Measurements from ENCODE around the gene PGAM2.

Gene PGAM2

GRCh38 chr7:44060948-44061644 lies 4.3 kb downstream of the PGAM2 start:
- Mint-ChIP-seq H3K27ac (peak overlapping the region; percentile 88), H3K27me3 (no peaks in the 10 kb centered on the region), H3K4me1 (peaks cover 61 to 98% of the 10 kb centered on the region in 2 donors), H3K9me3 (no peaks in the 10 kb centered on the region), H3K36me3 (peaks cover 53 to 70% of the 10 kb centered on the region in 2 donors), H3K4me3 (no peak overlapping the region)
- DNase-seq (no peak), ATAC-seq (replicated peaks) (no peak)

GRCh38 chr7:44060091-44060947 lies 5.0 kb downstream of the PGAM2 start:
- peaks cover 53 to 71% of the 10 kb centered on the region in 2 donors for H3K36me3 Mint-ChIP-seq
- ATAC-seq (replicated peaks) (no peak), DNase-seq (no peak)
- H3K9me3 Mint-ChIP-seq: no peaks in the 10 kb centered on the region
- peak overlapping the region in 1 of 2 donors; percentile 19 for H3K4me3 Mint-ChIP-seq
- H3K27ac Mint-ChIP-seq: peak overlapping the region; percentile 81
- no peaks in the 10 kb centered on the region for H3K27me3 Mint-ChIP-seq
- H3K4me1 Mint-ChIP-seq: peaks cover 55 to 98% of the 10 kb centered on the region in 2 donors

DNA sequence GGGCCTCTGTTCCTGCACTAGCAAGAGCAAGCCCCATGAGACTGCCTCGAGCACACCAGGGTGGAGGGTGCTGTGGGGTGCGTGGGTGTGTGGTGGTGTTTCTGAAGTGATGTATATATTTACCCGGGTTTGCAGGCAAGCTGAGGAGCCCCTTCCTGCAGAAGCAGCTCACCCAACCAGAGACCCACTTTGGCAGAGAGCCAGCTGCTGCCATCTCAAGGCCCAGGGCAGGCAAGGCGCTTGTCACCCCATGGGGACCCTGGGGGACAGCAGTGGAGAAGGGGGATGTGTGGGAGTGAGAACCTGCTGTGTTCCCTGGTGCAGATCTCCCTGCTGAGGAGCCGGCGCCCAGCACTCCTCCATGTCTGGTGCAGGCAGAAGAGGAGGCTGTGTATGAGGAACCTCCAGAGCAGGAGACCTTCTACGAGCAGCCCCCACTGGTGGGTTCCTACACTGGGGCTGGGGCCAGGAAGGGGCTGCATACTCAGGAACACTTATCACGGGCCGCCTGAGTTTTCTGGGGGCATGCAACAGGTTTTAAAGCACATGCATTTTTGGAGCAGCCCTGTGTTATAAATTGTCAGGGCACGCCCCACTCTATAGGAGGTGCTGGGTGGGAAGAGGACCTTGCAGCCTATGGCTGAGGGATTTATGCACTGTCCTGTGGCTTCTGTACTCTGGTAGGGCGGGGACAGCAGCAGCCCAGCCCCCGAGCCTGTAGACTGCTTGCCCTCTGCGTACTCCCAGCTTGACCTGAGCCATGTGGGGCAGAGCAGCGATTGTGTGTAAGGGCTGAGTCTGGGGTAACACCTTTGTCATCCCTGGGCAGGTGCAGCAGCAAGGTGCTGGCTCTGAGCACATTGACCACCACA lies 5.9 kb downstream of the PGAM2 start:
- ATAC-seq (replicated peaks): peak; percentile 92 to 93
- Mint-ChIP-seq H3K4me1 (peaks cover 52 to 100% of the 10 kb centered on the region in 2 donors), H3K4me3 (peak overlapping the region; percentile 75 to 80), H3K9me3 (no peaks in the 10 kb centered on the region), H3K27me3 (no peaks in the 10 kb centered on the region), H3K27ac (peak overlapping the region; percentile 99), H3K36me3 (peaks cover 56 to 78% of the 10 kb centered on the region in 2 donors)
- peak; percentile 79 for DNase-seq

- no peaks in the 10 kb centered on the region for H3K9me3 Mint-ChIP-seq
- peak overlapping the region; percentile 75 to 80 for H3K4me3 Mint-ChIP-seq
- peaks cover 49 to 94% of the 10 kb centered on the region in 2 donors for H3K4me1 Mint-ChIP-seq
- peaks cover 59 to 81% of the 10 kb centered on the region in 2 donors for H3K36me3 Mint-ChIP-seq
- ATAC-seq (replicated peaks) (peak; percentile 38 to 44), DNase-seq (no peak)
- no peaks in the 10 kb centered on the region for H3K27me3 Mint-ChIP-seq
- peak overlapping the region; percentile 99 for H3K27ac Mint-ChIP-seq
These were observed 6.6 kb downstream of the PGAM2 start for GRCh38 chr7:44058759-44059218.

- Mint-ChIP-seq H3K4me3 (peak overlapping the region; percentile 75 to 80), H3K27me3 (no peaks in the 10 kb centered on the region), H3K9me3 (no peaks in the 10 kb centered on the region), H3K4me1 (peaks cover 48 to 88% of the 10 kb centered on the region in 2 donors), H3K36me3 (peaks cover 61 to 81% of the 10 kb centered on the region in 2 donors), H3K27ac (peak overlapping the region; percentile 99)
- peak; percentile 44 for DNase-seq
- peak; percentile 62 to 63 for ATAC-seq (replicated peaks)
These were observed 7.3 kb downstream of the PGAM2 start for GRCh38 chr7:44057849-44058758.

- DNase-seq: no peak
- Mint-ChIP-seq H3K27me3 (no peaks in the 10 kb centered on the region), H3K27ac (peak overlapping the region; percentile 99)
These were observed 8.1 kb downstream of the PGAM2 start for GRCh38 chr7:44057181-44057848.

DNA sequence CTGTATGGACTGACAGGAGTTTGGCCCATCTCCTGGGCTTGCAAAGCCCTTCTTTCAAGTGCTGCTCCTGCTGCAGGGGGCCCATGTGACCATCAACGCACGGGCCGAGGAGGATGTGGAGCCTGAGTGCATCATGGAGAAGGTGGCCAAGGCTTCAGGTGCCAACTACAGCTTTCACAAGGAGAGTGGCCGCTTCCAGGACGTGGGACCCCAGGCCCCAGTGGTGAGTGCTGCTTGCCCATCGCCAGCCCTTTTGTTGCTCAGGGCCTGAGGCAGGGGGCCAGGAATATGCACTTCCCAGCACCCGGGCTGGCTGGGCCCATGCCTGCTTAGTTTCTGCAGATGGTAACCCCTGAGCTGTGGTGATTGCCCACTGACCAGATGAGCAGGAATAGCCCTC lies 8.7 kb downstream of the PGAM2 start:
- H3K4me3 Mint-ChIP-seq: no peak overlapping the region
- H3K4me1 Mint-ChIP-seq: peaks cover 51 to 87% of the 10 kb centered on the region in 2 donors
- ATAC-seq (replicated peaks) (no peak), DNase-seq (no peak)
- peak overlapping the region; percentile 56 for H3K27ac Mint-ChIP-seq
- H3K27me3 Mint-ChIP-seq: no peaks in the 10 kb centered on the region
- peaks cover 64 to 81% of the 10 kb centered on the region in 2 donors for H3K36me3 Mint-ChIP-seq
- H3K9me3 Mint-ChIP-seq: no peaks in the 10 kb centered on the region

More at GRCh38 chr7:44057181-44057848, 8.1 kb downstream of the PGAM2 start:
- ATAC-seq (replicated peaks): no peak
- Mint-ChIP-seq H3K9me3 (no peaks in the 10 kb centered on the region), H3K4me1 (peaks cover 49 to 87% of the 10 kb centered on the region in 2 donors), H3K4me3 (peak overlapping the region; percentile 65 to 74), H3K36me3 (peaks cover 65 to 81% of the 10 kb centered on the region in 2 donors)

GRCh38 chr7:44052771-44053365 lies 12.5 kb downstream of the PGAM2 start:
- Mint-ChIP-seq H3K27ac (peak overlapping the region; percentile 3), H3K4me1 (peaks cover 50 to 87% of the 10 kb centered on the region in 2 donors), H3K9me3 (no peaks in the 10 kb centered on the region), H3K27me3 (no peaks in the 10 kb centered on the region), H3K36me3 (peaks cover 52 to 66% of the 10 kb centered on the region in 2 donors), H3K4me3 (no peak overlapping the region)
- no peak for DNase-seq
- peak in 1 of 2 donors; percentile 27 for ATAC-seq (replicated peaks)

DNA sequence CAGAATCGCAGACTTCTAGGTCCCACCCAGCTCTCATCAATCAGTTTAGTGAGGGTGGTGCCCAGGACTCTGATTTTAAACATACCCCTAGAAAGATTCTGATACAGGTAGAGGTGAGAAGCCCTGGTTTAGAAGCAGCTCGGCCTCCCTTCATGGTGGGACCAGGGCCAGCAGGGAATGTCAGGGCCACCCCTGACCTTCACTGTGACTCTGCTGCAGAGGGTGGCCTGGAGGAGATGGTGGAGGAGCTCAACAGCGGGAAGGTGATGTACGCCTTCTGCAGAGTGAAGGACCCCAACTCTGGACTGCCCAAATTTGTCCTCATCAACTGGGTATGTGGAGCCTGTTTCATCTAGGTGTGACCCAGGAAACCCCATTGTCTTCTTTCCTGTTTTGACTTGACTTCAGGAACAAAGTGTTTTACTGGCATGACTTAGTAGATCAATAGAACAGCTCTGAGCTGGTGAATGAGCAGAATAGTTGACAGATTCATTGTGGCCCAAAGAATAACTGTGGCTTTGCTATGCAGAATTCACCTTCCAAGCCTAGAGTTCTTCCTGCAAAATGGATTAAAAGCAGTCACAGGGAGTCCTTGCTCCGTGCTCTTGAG lies 13.7 kb downstream of the PGAM2 start:
- no peak for DNase-seq
- Mint-ChIP-seq H3K9me3 (no peaks in the 10 kb centered on the region), H3K27me3 (no peaks in the 10 kb centered on the region), H3K36me3 (peaks cover 52 to 65% of the 10 kb centered on the region in 2 donors), H3K27ac (peak overlapping the region; percentile 14), H3K4me1 (peaks cover 49 to 87% of the 10 kb centered on the region in 2 donors), H3K4me3 (no peak overlapping the region)
- ATAC-seq (replicated peaks): no peak

DNA sequence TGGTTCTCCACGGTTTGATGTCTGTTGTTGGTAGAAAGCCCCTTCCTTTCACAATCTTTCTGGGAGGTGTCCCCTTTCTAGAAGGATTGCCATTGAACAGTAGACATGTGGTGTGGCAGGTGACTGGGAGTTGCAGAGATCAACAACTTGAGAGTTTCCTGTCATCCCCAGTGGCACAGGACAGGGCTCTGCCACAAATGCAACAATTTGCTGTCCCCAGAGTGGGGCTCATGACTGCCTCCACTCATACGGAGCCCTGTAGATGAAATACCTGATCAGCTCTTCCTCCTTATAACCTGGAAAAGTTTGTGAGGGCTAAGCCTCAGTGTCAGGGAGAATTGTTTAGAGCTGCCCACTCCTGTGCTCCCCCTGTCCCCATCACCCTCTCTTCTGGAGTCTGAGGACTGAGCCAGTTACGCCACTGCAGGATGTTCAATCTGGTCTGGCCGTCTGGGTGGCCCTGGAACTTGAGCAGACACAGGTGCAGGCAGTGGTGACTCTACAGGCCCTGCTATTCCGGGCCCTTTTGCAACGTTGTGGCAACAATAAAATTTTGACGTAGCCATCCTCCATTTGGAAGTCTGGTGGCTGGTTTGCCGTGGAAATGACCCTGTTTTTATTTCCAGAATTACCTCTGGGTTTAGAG lies 14.3 kb downstream of the PGAM2 start:
- Mint-ChIP-seq H3K4me3 (no peak overlapping the region), H3K4me1 (peaks cover 50 to 87% of the 10 kb centered on the region in 2 donors), H3K36me3 (peaks cover 55 to 65% of the 10 kb centered on the region in 2 donors)

GRCh38 chr7:44050121-44050914 lies 15.0 kb downstream of the PGAM2 start:
- DNase-seq: no peak
- ATAC-seq (replicated peaks): no peak
- Mint-ChIP-seq H3K27me3 (no peaks in the 10 kb centered on the region), H3K4me1 (peaks cover 54 to 87% of the 10 kb centered on the region in 2 donors), H3K9me3 (no peaks in the 10 kb centered on the region), H3K27ac (peak overlapping the region; percentile 62), H3K4me3 (no peak overlapping the region), H3K36me3 (peaks cover 60 to 66% of the 10 kb centered on the region in 2 donors)

More for the DNA sequence above, 14.3 kb downstream of the PGAM2 start:
- Mint-ChIP-seq H3K27ac (peak overlapping the region; percentile 62), H3K9me3 (no peaks in the 10 kb centered on the region), H3K27me3 (no peaks in the 10 kb centered on the region)
- ATAC-seq (replicated peaks) (no peak), DNase-seq (no peak)

Data from stimulated activated naive B cell treated with anti-CD40 and anti-IgM and Interleukin-4, amounts not matched to agents 10 μg/mL and 1 μg/mL and 100 μg/mL, for 72 hours (primary cell).